GM23338 (cell line): ENCODE results near the gene SIL1. TPM values are rescaled to one million over a fixed set of nuclear protein-coding genes. Genes with fewer than 3 reads are reported as not detected.

Source experiments
- ATAC-seq: fragments of 200-7000 bp; cut with Tn5 transposase; 3 replicates; pipeline ENCODE4 v1.9.1; 2020
- DNase-seq: peaks from one replicate; pipeline ENCODE4 v3.0.0-alpha.2; 2015; ENCODE audit warnings: low spot score
- H2AFZ ChIP-seq: fragments of 200-600 bp; sonication (generic); 2 replicates; pipeline ENCODE4 v1.8.0; 2016; ENCODE audit warnings: antibody characterized with exemption, mild to moderate bottlenecking, moderate library complexity
- H3F3A ChIP-seq: fragments of 200-600 bp; sonication (generic); replicated peaks from 2 replicates; pipeline ENCODE4 v1.8.0; 2017; ENCODE audit warnings: antibody characterized with exemption, mixed run types, low read depth
- H3K27ac ChIP-seq: fragments of 200-600 bp; sonication (generic); 2 replicates; pipeline ENCODE4 v1.6.1; 2016; ENCODE audit warnings: low read depth
- H3K27me3 ChIP-seq: fragments of 200-600 bp; sonication (generic); 2 replicates; pipeline ENCODE4 v1.8.0; 2016; ENCODE audit warnings: mild to moderate bottlenecking, mixed run types, moderate library complexity; ENCODE audit not compliant: insufficient read depth
- H3K36me3 ChIP-seq: fragments of 200-600 bp; sonication (generic); 2 replicates; pipeline ENCODE4 v1.8.0; 2016; ENCODE audit warnings: mild to moderate bottlenecking; ENCODE audit not compliant: insufficient read depth
- H3K4me1 ChIP-seq: fragments of 200-600 bp; sonication (generic); 2 replicates; pipeline ENCODE4 v1.8.0; 2016; ENCODE audit warnings: mild to moderate bottlenecking, moderate library complexity; ENCODE audit not compliant: insufficient read depth
- H3K4me2 ChIP-seq: fragments of 200-600 bp; sonication (generic); 2 replicates; pipeline ENCODE4 v1.7.1; 2017; ENCODE audit warnings: mixed run types
- H3K4me3 ChIP-seq: fragments of 200-600 bp; sonication (generic); 2 replicates; pipeline ENCODE4 v1.6.1; 2016; ENCODE audit warnings: mixed run types
- H3K79me2 ChIP-seq: fragments of 200-600 bp; sonication (generic); replicated peaks from 2 replicates; pipeline ENCODE4 v1.8.0; 2017; ENCODE audit warnings: mild to moderate bottlenecking; ENCODE audit not compliant: insufficient read depth
- H3K9me2 ChIP-seq: fragments of 200-600 bp; sonication (generic); 2 replicates; pipeline ENCODE4 v1.8.0; 2017; ENCODE audit not compliant: insufficient read depth
- H4K20me1 ChIP-seq: fragments of 200-600 bp; sonication (generic); replicated peaks from 2 replicates; pipeline ENCODE4 v1.8.0; 2017; ENCODE audit warnings: mild to moderate bottlenecking; ENCODE audit not compliant: insufficient read depth
- H3K27ac Mint-ChIP-seq: 2 replicates; pipeline ENCODE4 v1.8.0; 2020; ENCODE audit warnings: inconsistent platforms, mild to moderate bottlenecking, moderate library complexity, mixed read lengths
- H3K27me3 Mint-ChIP-seq: 3 replicates; pipeline ENCODE4 v1.8.0; 2022; ENCODE audit warnings: low read depth, mild to moderate bottlenecking, moderate library complexity, mixed read lengths, inconsistent platforms; ENCODE audit not compliant: insufficient read depth, poor library complexity
- H3K36me3 Mint-ChIP-seq: 3 replicates; pipeline ENCODE4 v1.8.0; 2021; ENCODE audit warnings: low read depth, mild to moderate bottlenecking, inconsistent platforms, moderate library complexity, mixed read lengths
- H3K4me1 Mint-ChIP-seq: 3 replicates; pipeline ENCODE4 v1.8.0; 2020; ENCODE audit warnings: mild to moderate bottlenecking, inconsistent platforms, mixed read lengths
- H3K4me3 Mint-ChIP-seq: 3 replicates; pipeline ENCODE4 v1.8.0; 2021; ENCODE audit warnings: moderate library complexity, mild to moderate bottlenecking, inconsistent platforms, mixed read lengths
- H3K9me3 Mint-ChIP-seq: 3 replicates; pipeline ENCODE4 v1.8.0; 2020; ENCODE audit warnings: moderate library complexity, mild to moderate bottlenecking, inconsistent platforms, mixed read lengths
- CREB1 ChIP-seq: fragments of 250-450 bp; sonication (Bioruptor Pico); IDR thresholded peaks from 2 replicates; pipeline ENCODE4 v1.5.0; 2020; ENCODE audit warnings: low read depth, mild to moderate bottlenecking, moderate library complexity
- CTCF ChIP-seq, 2 experiments: fragments of 200-600 bp in 1 of 2; sonication (generic) in 1 of 2; conservative IDR thresholded peaks; 2 replicates each; pipeline versions ENCODE4 v1.5.1 to v1.6.1; 2016 to 2017; ENCODE audit warnings: antibody characterized with exemption in 2 of 2, low read depth in 2 of 2, mild to moderate bottlenecking in 2 of 2, moderate library complexity in 1 of 2
- ETS1 ChIP-seq: IDR thresholded peaks from 2 replicates; pipeline ENCODE4 v1.6.1; 2016; ENCODE audit warnings: antibody characterized with exemption
- EZH2 ChIP-seq: fragments of 200-600 bp; sonication (generic); IDR thresholded peaks from one replicate; pipeline ENCODE4 v1.8.0; 2017; ENCODE audit warnings: antibody characterized with exemption, mild to moderate bottlenecking, low read depth; ENCODE audit not compliant: unreplicated experiment
- EZH2phosphoT487 ChIP-seq: fragments of 200-600 bp; sonication (generic); IDR thresholded peaks from one replicate; pipeline ENCODE4 v1.8.1; 2018; ENCODE audit warnings: antibody characterized with exemption; ENCODE audit not compliant: unreplicated experiment
- JUNB ChIP-seq: IDR thresholded peaks from one replicate; pipeline ENCODE4 v1.6.1; 2016; ENCODE audit warnings: antibody characterized with exemption; ENCODE audit not compliant: unreplicated experiment
- NANOG ChIP-seq: IDR thresholded peaks from 2 replicates; pipeline ENCODE4 v1.6.1; 2016; ENCODE audit warnings: antibody characterized with exemption, borderline replicate concordance
- POLR2AphosphoS5 ChIP-seq: IDR thresholded peaks from 2 replicates; pipeline ENCODE4 v1.6.1; 2016; ENCODE audit warnings: antibody characterized with exemption, low read depth
- REST ChIP-seq: IDR thresholded peaks from one replicate; pipeline ENCODE4 v1.6.1; 2018; ENCODE audit warnings: antibody characterized with exemption; ENCODE audit not compliant: unreplicated experiment
- STAT1 ChIP-seq: IDR thresholded peaks from one replicate; pipeline ENCODE4 v1.6.1; 2016; ENCODE audit warnings: antibody characterized with exemption; ENCODE audit not compliant: unreplicated experiment
- ZNF114 ChIP-seq: fragments of 250-450 bp; sonication (Bioruptor Pico); IDR thresholded peaks from 2 replicates; pipeline ENCODE4 v1.5.0; 2020; ENCODE audit warnings: mild to moderate bottlenecking, moderate library complexity
- ZNF331 ChIP-seq: fragments of 250-450 bp; sonication (Bioruptor Pico); IDR thresholded peaks from 2 replicates; pipeline ENCODE4 v1.5.0; 2020; ENCODE audit warnings: low read depth, mild to moderate bottlenecking, moderate library complexity
- ZNF462 ChIP-seq: fragments of 250-450 bp; sonication (Bioruptor Pico); IDR thresholded peaks from 2 replicates; pipeline ENCODE4 v1.5.0; 2020; ENCODE audit warnings: mild to moderate bottlenecking, moderate library complexity
- polyA plus RNA-seq: library from polyadenylated mRNA; unstranded; fragments of >200 nt; fragmentation: Nextera tagmentation; extraction: Ambion mirVana; gene quantifications from 2 replicates; pipeline ENCODE4 v1.2.1, GENCODE V29; 2016
- total RNA-seq: library from RNA; depleted of rRNA; stranded (reverse); fragments of >200 nt; shearing (Covaris generic); gene quantifications from 2 replicates; pipeline ENCODE4 v1.2.3, GENCODE V29; 2014

SIL1 gene
- total and polyA plus RNA-seq, 2 experiments from 2014 or later = 5.5 to 5.9 TPM

- H3K27ac Mint-ChIP-seq = no peak overlapping the region
- no peak overlapping the region for H3K4me3 Mint-ChIP-seq
Measured at GRCh38 chr5:138961221-138961620, 236.9 kb downstream of the SIL1 start.

More at GRCh38 chr5:138961221-138961620, 236.9 kb downstream of the SIL1 start:
- H3K36me3 Mint-ChIP-seq = no peaks in the 10 kb centered on the region
- no peaks in the 10 kb centered on the region for H3F3A ChIP-seq
- H3K79me2 ChIP-seq = no peaks in the 10 kb centered on the region
- H3K27me3 Mint-ChIP-seq = peaks cover 4% of the 10 kb centered on the region
- no peaks in the 10 kb centered on the region for H3K9me2 ChIP-seq
- no peak overlapping the region for H3K27ac ChIP-seq
- H3K4me1 ChIP-seq = peaks cover 28% of the 10 kb centered on the region
- no peak overlapping the region for H3K4me3 ChIP-seq
- TF ChIP-seq POLR2AphosphoS5 (no peak), EZH2phosphoT487 (no peak), ETS1 (no peak), REST (no peak), EZH2 (no peak), STAT1 (no peak), CTCF (conservative IDR thresholded peaks at IDR 0.05; ENCODE audit: low read depth in 2 of 2) (no peak), ZNF331 (no peak), ZNF114 (no peak), JUNB (no peak), ZNF462 (CRISPR knock-in tag) (no peak), CREB1 (CRISPR knock-in tag) (no peak), NANOG (no peak)
- H2AFZ ChIP-seq = no peak overlapping the region
- peaks cover 29% of the 10 kb centered on the region for H3K4me1 Mint-ChIP-seq
- DNase-seq (no peak), ATAC-seq (no peak)
- H3K4me2 ChIP-seq = no peak overlapping the region
- no peaks in the 10 kb centered on the region for H4K20me1 ChIP-seq
- H3K27me3 ChIP-seq = no peaks in the 10 kb centered on the region
- no peaks in the 10 kb centered on the region for H3K9me3 Mint-ChIP-seq
- H3K36me3 ChIP-seq = no peaks in the 10 kb centered on the region
